Stimulated activated CD4-positive, alpha-beta T cell treated with anti-CD3 and anti-CD28 coated beads, Interleukin-4, amount 100 ng/mL, for 1 hour (primary cell): ENCODE measurements around the gene GBF1.

Source experiments
- DNase-seq: peaks from one replicate; pipeline ENCODE4 v3.0.0-alpha.2; 2020

Gene GBF1

GRCh38 chr10:102429468-102429867 is 184.1 kb downstream of the GBF1 start:
- DNase-seq, result no peak

GRCh38 chr10:102431452-102432124 is 186.3 kb downstream of the GBF1 start:
- no peak for DNase-seq
